VCaP (cell line): ENCODE data around the gene IGLON5.
A peak's percentile ranks its signal among the peaks of the same experiment; 100 is the strongest.

Experiments used
- H3K27ac ChIP-seq: fragments of 450-650 bp; 2 replicates; pipeline ENCODE4 v1.5.1; 2017
- CTCF ChIP-seq: fragments of 450-650 bp; conservative IDR thresholded peaks from 2 replicates; pipeline ENCODE4 v1.5.1; 2017; ENCODE audit warnings: mild to moderate bottlenecking, moderate library complexity

IGLON5 gene

GRCh38 chr19:51361239-51361638 lies 49.8 kb downstream of the IGLON5 start:
- H3K27ac ChIP-seq: no peak overlapping the region
- TF ChIP-seq CTCF: no peak

- peak overlapping the region; percentile 93 for H3K27ac ChIP-seq
- no peak for TF ChIP-seq CTCF
Observed at GRCh38 chr19:51364200-51365106, 53.0 kb downstream of the IGLON5 start.

DNA sequence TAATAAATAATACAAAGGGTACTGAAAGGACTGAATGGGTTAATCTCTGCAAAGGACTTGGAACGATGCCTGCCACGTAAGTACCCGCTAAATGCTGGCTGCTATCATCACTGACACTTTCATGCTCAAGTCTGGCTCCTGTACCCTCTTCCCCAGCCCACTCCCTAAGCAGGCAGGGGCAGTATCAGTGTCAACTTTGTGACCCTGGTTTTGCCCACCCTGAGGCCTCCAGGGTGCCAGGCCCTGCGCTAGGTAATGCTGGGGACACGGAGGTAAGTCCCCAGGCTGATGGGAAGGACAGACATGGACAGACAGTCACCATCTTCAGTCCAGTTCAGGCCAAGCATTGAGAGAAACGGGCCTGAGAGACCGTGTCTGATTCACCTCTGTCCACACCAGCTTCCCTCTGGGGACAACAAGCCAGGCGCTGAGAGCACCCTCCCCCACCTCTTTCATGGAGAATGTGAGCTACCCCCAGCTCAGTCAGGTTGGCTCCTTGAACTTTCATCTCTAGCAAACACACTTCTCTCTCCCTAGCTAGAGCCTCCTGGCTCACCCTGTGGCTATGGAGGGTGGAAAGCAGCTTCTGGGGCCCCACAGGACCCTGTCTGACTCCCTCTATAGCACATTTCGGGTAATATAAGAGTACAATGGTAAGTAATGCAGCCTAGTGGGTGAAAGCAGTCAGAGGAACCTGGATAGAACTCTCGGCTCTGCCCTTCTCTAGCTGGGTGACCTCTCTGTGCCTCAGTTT lies 53.9 kb downstream of the IGLON5 start:
- H3K27ac ChIP-seq: peak overlapping the region; percentile 93
- TF ChIP-seq CTCF: no peak

GRCh38 chr19:51365965-51366388 lies 54.5 kb downstream of the IGLON5 start, which contains the start of gene ETFB:
ETFB (minus strand) TSS chr19:51366388; CDS start chr19:51366326, 62 bp downstream.
- H3K27ac ChIP-seq: peak within 1 kb of the TSS; percentile 93
- no peak for TF ChIP-seq CTCF

DNA sequence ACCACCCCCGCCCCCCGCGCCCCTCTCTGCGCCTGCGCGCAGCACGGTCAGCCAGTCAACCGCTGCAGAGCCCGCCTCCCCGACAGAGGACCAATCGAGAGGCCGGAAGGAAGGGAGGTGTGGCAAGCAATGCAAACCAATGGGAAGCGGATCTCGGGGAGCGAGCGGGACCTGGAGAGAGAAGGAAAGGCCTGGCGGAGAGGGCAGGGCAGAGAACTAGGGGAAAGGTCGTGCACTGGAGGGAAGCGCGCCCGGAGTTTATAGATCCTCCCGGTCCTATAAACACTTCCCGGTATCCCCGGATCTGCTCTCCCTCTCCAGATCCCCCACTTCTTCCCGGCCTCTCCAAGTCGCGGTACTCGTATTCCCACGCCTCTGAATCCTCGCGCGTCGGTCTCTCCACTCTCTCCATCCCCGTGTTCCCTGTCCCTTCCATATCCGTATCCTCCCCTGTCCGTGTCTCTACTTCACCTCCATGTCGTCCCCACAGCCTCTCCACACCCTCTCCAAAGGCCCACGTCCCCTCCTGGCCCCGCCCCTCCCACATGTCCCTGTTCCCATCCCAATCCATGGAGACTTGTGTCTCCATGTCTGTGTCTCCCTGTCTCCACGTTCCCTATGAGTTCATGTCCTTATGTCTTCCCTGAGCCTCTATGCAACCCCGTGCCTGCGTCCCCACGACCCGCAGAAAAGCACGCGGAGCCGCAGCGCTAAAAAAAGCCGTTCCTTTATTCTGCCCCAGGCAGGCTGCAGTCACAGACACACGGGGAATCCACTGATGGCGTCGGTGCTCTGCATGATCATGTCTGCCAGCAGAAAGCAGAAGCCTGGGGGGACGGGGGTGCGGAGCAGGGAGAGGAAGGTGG lies 55.2 kb downstream of the IGLON5 start:
- no peak for TF ChIP-seq CTCF
- peak overlapping the region; percentile 93 for H3K27ac ChIP-seq

DNA sequence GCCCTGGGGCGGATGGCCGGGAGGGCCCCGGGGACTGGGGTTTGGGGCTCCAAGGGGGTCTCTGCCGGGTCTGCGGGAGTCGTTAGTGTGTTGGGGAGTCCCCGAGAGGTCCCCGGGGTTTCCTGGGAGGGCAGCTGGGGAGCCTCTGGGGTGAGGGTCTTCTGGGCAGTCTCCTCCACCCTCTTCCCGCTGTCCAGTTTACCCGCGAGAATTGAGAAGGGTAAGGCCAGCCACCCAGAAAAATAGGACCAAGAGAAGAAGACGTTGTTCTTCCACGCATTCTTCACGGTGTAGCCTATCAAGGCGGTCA lies 55.8 kb downstream of the IGLON5 start:
- H3K27ac ChIP-seq: peak overlapping the region; percentile 93

More for the DNA sequence above, 55.8 kb downstream of the IGLON5 start:
- TF ChIP-seq CTCF: no peak
